Raji (cell line): Measurements from ENCODE around the gene SYT1.

Experiments
- POLR2A ChIP-seq: IDR thresholded peaks from 2 replicates; pipeline ENCODE4 v1.6.1; 2011; ENCODE audit warnings: low read depth, low read length, control low read depth; ENCODE audit not compliant: insufficient read depth

SYT1 gene

GRCh38 chr12:79250960-79251755 lies 386.6 kb downstream of the SYT1 start:
- TF ChIP-seq POLR2A: no peak

GRCh38 chr12:79252358-79253075 lies 387.9 kb downstream of the SYT1 start:
- TF ChIP-seq POLR2A: no peak

- TF ChIP-seq POLR2A: no peak
Measured at GRCh38 chr12:79255288-79255687, 390.7 kb downstream of the SYT1 start.

GRCh38 chr12:79260923-79261322 lies 396.3 kb downstream of the SYT1 start:
- TF ChIP-seq POLR2A: no peak

GRCh38 chr12:79262938-79263337 lies 398.4 kb downstream of the SYT1 start:
- TF ChIP-seq POLR2A: no peak

- TF ChIP-seq POLR2A: no peak
Measured at GRCh38 chr12:79266343-79267144, 402.0 kb downstream of the SYT1 start.

- TF ChIP-seq POLR2A: no peak
Measured at GRCh38 chr12:79267580-79267979, 403.0 kb downstream of the SYT1 start.

GRCh38 chr12:79274501-79275064 lies 410.0 kb downstream of the SYT1 start:
- TF ChIP-seq POLR2A: no peak

GRCh38 chr12:79275631-79276030 lies 411.1 kb downstream of the SYT1 start:
- no peak for TF ChIP-seq POLR2A

- TF ChIP-seq POLR2A: no peak
Measured at GRCh38 chr12:79283364-79283763, 418.8 kb downstream of the SYT1 start.

GRCh38 chr12:79288911-79289310 lies 424.3 kb downstream of the SYT1 start:
- no peak for TF ChIP-seq POLR2A

- no peak for TF ChIP-seq POLR2A
Measured at GRCh38 chr12:79291711-79292110, 427.1 kb downstream of the SYT1 start.

- no peak for TF ChIP-seq POLR2A
Measured at GRCh38 chr12:79294590-79294989, 430.0 kb downstream of the SYT1 start.

GRCh38 chr12:79295572-79295971 lies 431.0 kb downstream of the SYT1 start:
- TF ChIP-seq POLR2A: no peak

- TF ChIP-seq POLR2A: no peak
Measured at GRCh38 chr12:79296133-79296532, 431.6 kb downstream of the SYT1 start.
